Type B pancreatic cell (in vitro differentiated cells): ENCODE measurements around the gene PRR23B. TPM values are rescaled to one million over a fixed set of nuclear protein-coding genes. Genes with fewer than 3 reads are reported as not detected.
"Not testable (repeated sequence)": the region's sequence is repeated elsewhere in the genome, so short reads cannot be mapped to it uniquely, and the experiment has no call there.

Experiments
- DNase-seq: peaks from one replicate; pipeline ENCODE4 v3.0.0; 2021; ENCODE audit warnings: mixed read lengths; ENCODE audit not compliant: unreplicated experiment; ENCODE audit errors: extremely low spot score
- H3K27ac Mint-ChIP-seq: 2 replicates; pipeline ENCODE4 v1.8.0; 2021; ENCODE audit warnings: mild to moderate bottlenecking, mixed read lengths
- H3K27me3 Mint-ChIP-seq: 2 replicates; pipeline ENCODE4 v1.8.0; 2021; ENCODE audit warnings: mixed read lengths
- H3K36me3 Mint-ChIP-seq: 2 replicates; pipeline ENCODE4 v1.8.0; 2021; ENCODE audit warnings: mixed read lengths
- H3K4me1 Mint-ChIP-seq: one replicate; pipeline ENCODE4 v1.8.0; 2021; ENCODE audit warnings: mixed read lengths; ENCODE audit not compliant: unreplicated experiment
- H3K4me3 Mint-ChIP-seq: 2 replicates; pipeline ENCODE4 v1.8.0; 2021; ENCODE audit warnings: mild to moderate bottlenecking, mixed read lengths
- H3K9me3 Mint-ChIP-seq: 2 replicates; pipeline ENCODE4 v1.8.0; 2021; ENCODE audit warnings: mixed read lengths
- total RNA-seq: library from RNA; stranded (reverse); gene quantifications from 2 replicates; pipeline ENCODE4 v1.2.1, GENCODE V29; 2021; ENCODE audit warnings: low replicate concordance
- TF ChIP-seq, protein P1 (sequence below): fragments of 200-600 bp; sonication (generic); conservative IDR thresholded peaks from 2 replicates; pipeline ENCODE4 v1.5.0; 2021; ENCODE audit warnings: antibody characterized with exemption, mild to moderate bottlenecking

The PRR23B gene
- total RNA-seq, 1 donor from 2014 or later, result not detected

DNA sequence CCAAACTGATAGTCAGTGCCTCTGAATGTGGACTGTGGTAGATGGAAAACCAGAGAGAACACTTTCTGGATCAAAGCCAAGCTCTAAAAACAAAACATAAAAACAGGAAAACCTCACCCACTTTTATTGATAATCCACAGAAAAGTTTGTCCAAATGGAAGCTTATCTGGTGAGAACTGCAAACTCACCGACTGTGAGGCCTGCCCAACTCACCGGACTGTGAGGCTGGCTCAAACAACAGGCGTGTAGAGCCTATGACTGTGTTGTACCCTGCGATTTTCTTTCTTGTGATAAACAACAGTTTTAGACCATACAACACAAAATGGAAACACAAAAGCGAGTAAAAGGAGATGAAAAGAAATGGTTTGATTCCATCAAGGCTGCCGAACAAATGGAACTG lies 16.8 kb upstream of the PRR23B start:
- no peak overlapping the region for H3K4me3 Mint-ChIP-seq
- TF ChIP-seq, protein P1, sequence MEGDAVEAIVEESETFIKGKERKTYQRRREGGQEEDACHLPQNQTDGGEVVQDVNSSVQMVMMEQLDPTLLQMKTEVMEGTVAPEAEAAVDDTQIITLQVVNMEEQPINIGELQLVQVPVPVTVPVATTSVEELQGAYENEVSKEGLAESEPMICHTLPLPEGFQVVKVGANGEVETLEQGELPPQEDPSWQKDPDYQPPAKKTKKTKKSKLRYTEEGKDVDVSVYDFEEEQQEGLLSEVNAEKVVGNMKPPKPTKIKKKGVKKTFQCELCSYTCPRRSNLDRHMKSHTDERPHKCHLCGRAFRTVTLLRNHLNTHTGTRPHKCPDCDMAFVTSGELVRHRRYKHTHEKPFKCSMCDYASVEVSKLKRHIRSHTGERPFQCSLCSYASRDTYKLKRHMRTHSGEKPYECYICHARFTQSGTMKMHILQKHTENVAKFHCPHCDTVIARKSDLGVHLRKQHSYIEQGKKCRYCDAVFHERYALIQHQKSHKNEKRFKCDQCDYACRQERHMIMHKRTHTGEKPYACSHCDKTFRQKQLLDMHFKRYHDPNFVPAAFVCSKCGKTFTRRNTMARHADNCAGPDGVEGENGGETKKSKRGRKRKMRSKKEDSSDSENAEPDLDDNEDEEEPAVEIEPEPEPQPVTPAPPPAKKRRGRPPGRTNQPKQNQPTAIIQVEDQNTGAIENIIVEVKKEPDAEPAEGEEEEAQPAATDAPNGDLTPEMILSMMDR, result no peak
- H3K36me3 Mint-ChIP-seq, result no peaks in the 10 kb centered on the region
- no peaks in the 10 kb centered on the region for H3K4me1 Mint-ChIP-seq
- DNase-seq, result no peak
- H3K27ac Mint-ChIP-seq, result no peak overlapping the region
- H3K27me3 Mint-ChIP-seq, result peaks cover 16% of the 10 kb centered on the region
- no peaks in the 10 kb centered on the region for H3K9me3 Mint-ChIP-seq

DNA sequence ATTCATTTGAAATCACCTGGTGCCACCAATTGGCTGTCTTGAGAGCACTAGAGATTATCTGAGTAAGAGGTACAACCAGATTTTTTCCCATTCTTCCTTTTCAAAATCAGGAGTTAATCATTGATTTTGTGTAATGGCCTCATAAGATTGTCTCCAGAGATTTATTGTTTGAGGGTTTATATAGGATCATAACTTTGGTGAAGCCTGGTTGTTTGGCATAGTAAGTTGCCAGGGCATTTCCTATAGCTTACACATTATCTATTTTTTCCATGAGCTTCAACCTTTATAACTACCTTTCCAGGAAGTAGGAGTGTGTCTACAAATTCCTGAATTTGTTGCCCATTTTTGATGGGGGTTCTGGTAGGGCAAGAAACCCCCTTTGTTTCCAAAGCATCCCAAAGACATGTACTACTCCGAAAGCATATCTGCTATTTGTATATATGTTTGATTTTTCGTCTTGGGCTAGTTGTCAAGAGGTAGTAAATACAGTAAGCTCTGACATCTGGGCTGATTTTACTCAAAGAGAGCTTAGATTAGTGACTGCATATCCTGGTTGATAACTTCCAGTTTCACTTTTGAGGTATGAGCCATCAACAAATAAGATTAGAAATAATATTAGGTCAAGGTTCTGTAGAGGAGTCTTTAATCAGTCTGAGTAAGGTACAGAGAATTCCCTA lies 11.7 kb upstream of the PRR23B start:
- no peak overlapping the region for H3K4me3 Mint-ChIP-seq
- H3K36me3 Mint-ChIP-seq, result no peaks in the 10 kb centered on the region

DNA sequence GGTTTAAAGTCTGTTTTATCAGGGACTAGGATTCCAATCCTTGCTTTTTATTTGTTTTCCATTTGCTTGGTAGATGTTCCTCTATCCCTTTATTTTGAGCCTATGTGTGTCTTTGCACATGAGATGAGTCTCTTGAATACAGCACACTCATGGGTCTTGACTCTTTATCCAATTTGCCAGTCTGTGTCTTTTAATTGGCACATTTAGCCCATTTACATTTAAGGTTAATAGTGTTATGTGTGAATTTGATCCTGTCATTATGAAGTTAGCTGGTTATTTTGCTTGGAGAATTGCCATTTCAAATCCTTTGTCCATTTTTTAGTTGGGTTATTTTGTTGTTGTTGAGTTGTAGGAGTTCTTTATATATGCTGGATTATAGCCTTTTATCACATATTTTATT lies 9.8 kb upstream of the PRR23B start:
- not testable (repeated sequence) for H3K4me1 Mint-ChIP-seq, H3K9me3 Mint-ChIP-seq, DNase-seq, H3K27ac Mint-ChIP-seq, H3K36me3 Mint-ChIP-seq, H3K4me3 Mint-ChIP-seq
- H3K27me3 Mint-ChIP-seq, result peaks cover 21% of the 10 kb centered on the region

More for the DNA sequence above, 11.7 kb upstream of the PRR23B start:
- Mint-ChIP-seq H3K27ac (no peak overlapping the region), H3K9me3 (no peaks in the 10 kb centered on the region), H3K4me1 (no peaks in the 10 kb centered on the region), H3K27me3 (peaks cover 25% of the 10 kb centered on the region)
- DNase-seq, result no peak
- TF ChIP-seq, protein P1, result no peak

DNA sequence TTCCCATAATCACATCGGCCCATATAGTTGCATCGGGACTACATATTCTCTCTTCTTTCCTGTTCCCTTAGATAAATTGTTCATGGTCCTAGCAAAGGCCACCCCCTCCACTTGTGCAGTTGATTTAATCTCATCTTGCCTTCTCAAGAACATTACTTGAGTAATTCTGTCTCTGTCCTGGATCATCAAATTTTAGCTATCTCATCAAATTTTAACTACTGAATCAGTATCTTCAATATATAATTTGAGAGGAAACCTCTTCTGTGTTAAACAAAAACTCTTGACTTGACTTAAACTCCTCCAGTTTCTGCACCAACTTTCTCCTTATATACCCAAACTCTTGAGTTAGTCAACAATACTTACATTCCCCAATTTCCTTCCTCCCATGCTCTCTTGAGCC lies 4.2 kb upstream of the PRR23B start:
- H3K4me3 Mint-ChIP-seq, result no peak overlapping the region
- H3K9me3 Mint-ChIP-seq, result no peaks in the 10 kb centered on the region
- DNase-seq, result no peak
- H3K36me3 Mint-ChIP-seq, result no peaks in the 10 kb centered on the region
- TF ChIP-seq, protein P1, result no peak
- peaks cover 9% of the 10 kb centered on the region for H3K27me3 Mint-ChIP-seq
- H3K4me1 Mint-ChIP-seq, result no peaks in the 10 kb centered on the region
- no peak overlapping the region for H3K27ac Mint-ChIP-seq

DNA sequence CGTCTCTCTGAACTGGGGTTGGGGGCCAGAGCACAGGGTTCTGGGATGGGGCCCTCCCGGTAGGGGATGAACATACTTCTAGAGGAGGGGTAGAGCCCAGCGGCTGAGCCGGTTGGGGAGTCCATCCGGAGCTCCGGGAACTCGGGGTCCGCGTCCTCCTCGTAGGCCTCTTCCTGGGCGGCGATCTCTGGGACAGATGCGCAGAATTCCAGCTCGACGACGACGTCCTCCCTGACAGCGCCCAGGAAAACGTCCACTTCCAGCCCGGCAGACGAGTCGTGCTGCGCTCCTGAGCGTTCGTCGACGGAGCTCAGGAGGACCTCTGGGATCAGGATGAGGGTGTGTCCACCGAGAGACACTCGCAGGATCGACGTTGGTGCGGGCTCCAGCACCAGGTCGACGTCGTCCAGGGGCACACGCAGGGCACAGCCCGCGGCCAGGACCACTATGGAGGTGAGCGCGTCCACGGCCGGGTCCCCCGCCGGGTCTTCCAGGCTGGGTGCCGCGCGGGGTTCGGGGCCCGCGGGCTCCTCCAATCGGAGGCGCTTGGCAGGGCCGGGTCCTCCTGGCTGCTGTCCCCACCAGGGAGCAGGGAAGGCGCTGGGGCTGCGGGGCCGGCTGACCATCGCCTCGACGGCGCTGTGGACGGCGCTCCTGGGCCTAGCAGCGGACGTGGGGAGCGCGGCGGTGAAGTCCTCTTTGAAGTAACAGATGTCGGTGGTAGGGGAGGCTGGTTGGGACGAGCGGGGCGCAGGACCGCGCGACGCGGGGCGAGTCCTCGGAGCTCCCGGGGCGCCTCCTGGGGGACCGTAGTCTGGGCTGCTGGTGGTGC lies 474 bp downstream of the PRR23B start:
- no peaks in the 10 kb centered on the region for H3K36me3 Mint-ChIP-seq
- no peak overlapping the region for H3K4me3 Mint-ChIP-seq
- H3K27me3 Mint-ChIP-seq, result no peaks in the 10 kb centered on the region
- DNase-seq, result no peak
- TF ChIP-seq, protein P1, result no peak
- H3K27ac Mint-ChIP-seq, result no peak overlapping the region
- H3K4me1 Mint-ChIP-seq, result no peaks in the 10 kb centered on the region
- H3K9me3 Mint-ChIP-seq, result no peaks in the 10 kb centered on the region

DNA sequence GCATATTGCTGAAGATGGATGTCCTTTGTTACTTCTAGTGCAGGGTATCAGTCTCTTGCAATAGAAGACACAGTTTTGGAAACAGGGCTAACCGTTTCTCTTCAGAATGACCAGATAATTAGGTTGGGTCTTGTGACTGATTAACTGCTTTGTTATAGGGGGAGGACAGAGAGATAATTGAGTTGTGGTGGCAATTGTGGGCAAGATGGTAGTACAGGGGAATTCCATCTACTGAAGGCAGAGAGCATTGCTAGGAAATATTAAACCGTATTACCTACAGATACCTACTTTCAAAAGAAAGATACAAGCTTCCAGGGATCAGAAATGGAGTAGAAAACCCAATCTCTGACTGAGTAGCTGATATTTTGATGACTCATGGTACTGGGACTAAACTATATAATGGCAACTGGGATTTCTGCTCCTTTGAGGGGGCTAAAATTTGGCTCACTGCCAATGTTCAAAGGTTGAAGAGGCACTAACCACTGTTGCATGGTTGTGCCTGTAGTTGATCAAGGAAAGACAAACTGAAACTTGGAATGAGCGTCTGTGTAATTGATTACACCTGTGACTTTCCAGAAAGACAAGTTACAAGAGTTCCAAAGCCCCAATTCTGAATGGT lies 4.2 kb downstream of the PRR23B start:
- Mint-ChIP-seq H3K4me1 (no peaks in the 10 kb centered on the region), H3K27ac (no peak overlapping the region), H3K9me3 (peaks cover 9% of the 10 kb centered on the region), H3K36me3 (no peaks in the 10 kb centered on the region), H3K27me3 (no peaks in the 10 kb centered on the region), H3K4me3 (no peak overlapping the region)
- DNase-seq, result no peak
- TF ChIP-seq, protein P1, result no peak
